ENCODE measurements around the gene ZFP14.

ZFP14 gene

GRCh38 chr19:36417752-36418286 is 38.8 kb upstream of the ZFP14 start:
- in situ Hi-C loops (cut with MboI; ENCODE audit: low pct_unique_long_range_greater_than_20kb, low sequenced_read_pairs, unreplicated experiment): no loop called here
- no peak for DNase-seq (ENCODE audit: low spot score)
- TF ChIP-seq CTCF (IDR thresholded peaks at IDR 0.05; ENCODE audit: extremely low read depth, insufficient read depth, missing control alignments): no peak

DNA sequence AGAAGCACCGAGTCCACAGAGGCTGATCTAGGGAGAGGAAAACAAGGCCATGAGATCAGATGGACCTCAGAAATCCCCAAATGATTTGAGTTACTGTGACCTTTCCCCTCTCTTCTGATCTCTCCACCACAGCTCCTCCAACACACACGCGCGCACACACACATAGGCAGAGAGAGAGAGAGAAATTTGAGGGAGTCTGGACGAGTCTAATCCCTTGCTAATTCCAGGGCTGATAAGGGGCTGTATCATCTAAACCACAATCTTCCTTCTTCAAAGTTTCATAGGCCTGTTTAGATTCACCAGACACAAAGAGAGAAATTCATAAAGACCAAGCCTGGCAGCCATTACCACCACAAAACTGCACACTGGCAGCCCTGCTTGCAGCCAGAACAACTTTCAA is 30.8 kb upstream of the ZFP14 start:
- in situ Hi-C loops (cut with MboI; ENCODE audit: low pct_unique_long_range_greater_than_20kb, low sequenced_read_pairs, unreplicated experiment): no loop called here
- no peak for DNase-seq (ENCODE audit: low spot score)
- no peak for TF ChIP-seq CTCF (IDR thresholded peaks at IDR 0.05; ENCODE audit: extremely low read depth, insufficient read depth, missing control alignments)

DNA sequence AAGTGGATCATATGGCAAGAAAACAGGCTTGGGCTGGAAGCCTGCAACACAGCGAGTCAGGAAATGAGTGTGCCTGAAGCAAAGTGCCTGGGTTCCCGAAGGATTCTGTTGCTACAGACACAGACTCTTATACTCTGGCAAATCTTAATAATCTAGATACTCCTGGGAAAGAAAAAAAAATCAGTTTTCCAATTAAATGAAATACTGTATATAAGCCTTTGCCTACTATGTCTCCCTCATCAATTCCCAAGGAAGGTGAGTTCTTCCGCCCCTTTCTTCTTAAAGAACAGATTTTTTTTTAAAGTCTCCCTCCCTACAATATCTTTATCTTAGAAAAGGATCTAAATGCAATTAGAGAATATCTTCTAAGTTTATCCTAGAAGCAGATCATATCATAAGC is 29.1 kb upstream of the ZFP14 start:
- in situ Hi-C loops (cut with MboI; ENCODE audit: low pct_unique_long_range_greater_than_20kb, low sequenced_read_pairs, unreplicated experiment): no loop called here
- DNase-seq (ENCODE audit: low spot score): no peak
- no peak for TF ChIP-seq CTCF (IDR thresholded peaks at IDR 0.05; ENCODE audit: extremely low read depth, insufficient read depth, missing control alignments)

DNA sequence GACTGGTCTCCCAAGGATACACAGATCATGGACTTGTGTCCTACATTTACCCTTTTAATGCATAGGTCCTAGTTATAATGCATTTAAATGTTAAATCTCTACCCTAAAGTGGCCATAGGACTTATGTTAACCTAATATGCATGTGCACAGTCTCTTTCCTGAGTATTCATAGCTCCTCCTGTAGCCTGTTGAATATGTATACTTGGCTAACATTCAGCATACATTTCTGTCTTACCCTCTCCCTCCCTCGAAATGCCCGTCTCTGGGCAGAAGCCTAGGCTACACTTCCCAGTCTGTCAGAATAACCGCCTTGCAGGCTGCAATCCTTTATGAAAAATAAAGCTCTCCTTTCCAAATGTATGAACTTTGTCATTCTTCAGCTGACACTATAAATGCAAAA is 25.5 kb upstream of the ZFP14 start:
- in situ Hi-C loops (cut with MboI; ENCODE audit: low pct_unique_long_range_greater_than_20kb, low sequenced_read_pairs, unreplicated experiment): no loop called here
- no peak for TF ChIP-seq CTCF (IDR thresholded peaks at IDR 0.05; ENCODE audit: extremely low read depth, insufficient read depth, missing control alignments)
- DNase-seq (ENCODE audit: low spot score): no peak

- no peak for DNase-seq (ENCODE audit: low spot score)
- TF ChIP-seq CTCF (IDR thresholded peaks at IDR 0.05; ENCODE audit: extremely low read depth, insufficient read depth, missing control alignments): no peak
- in situ Hi-C loops (cut with MboI; ENCODE audit: low pct_unique_long_range_greater_than_20kb, low sequenced_read_pairs, unreplicated experiment): no loop called here
Observed at GRCh38 chr19:36401475-36401874, 22.5 kb upstream of the ZFP14 start.

DNA sequence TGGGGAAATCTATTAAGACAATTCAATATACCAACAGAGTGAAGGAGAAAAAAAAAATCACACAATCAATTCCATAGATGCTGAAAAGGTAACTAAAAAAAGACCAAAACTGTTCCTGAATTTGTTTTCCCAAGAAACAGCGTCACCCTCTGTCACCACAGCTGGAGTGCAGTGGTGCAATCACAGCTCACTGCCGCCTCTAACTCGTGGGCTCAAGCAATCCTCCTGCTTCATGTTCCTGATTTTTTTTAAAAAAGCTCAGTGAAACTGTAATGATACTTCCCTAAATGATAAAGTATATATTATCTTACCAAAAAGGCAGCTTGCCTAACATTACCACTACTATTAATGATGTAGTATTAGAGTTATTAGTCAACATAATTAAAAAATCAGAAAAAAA is 19.6 kb upstream of the ZFP14 start:
- DNase-seq (ENCODE audit: low spot score): no peak
- in situ Hi-C loops (cut with MboI; ENCODE audit: low pct_unique_long_range_greater_than_20kb, low sequenced_read_pairs, unreplicated experiment): no loop called here
- TF ChIP-seq CTCF (IDR thresholded peaks at IDR 0.05; ENCODE audit: extremely low read depth, insufficient read depth, missing control alignments): no peak
